ENCODE measurements around the gene UGT2B28.
"Not testable (repeated sequence)": the region's sequence is repeated elsewhere in the genome, so short reads cannot be mapped to it uniquely, and the experiment has no call there.

Gene UGT2B28

GRCh38 chr4:69280081-69280480 lies at the start of gene UGT2B28:
TSS of gene UGT2B28 (plus strand) at chr4:69280475. CDS start at chr4:69280501, 26 bp downstream.
- not testable (repeated sequence) for DNase-seq

DNA sequence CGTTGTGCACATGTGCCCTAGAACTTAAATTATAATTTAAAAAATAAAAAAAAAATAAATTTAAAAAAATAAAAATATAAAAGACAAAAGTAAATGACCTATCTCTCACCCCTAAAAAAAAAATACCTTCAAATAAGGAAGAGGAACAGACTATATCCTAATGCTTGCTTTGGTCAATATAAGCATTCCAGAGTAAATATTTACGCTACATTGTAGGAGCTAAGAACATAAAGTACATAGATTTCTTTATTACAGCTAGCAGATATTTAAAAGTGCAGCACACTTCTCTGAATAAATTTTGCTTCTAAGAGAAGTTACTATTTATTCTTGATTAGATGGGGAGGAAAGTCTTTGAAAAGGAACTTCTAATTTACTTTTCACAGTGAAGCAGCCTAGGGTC lies 41.2 kb upstream of the UGT2B28 start:
- DNase-seq: no peak

- DNase-seq: no peak
These were observed 40.6 kb upstream of the UGT2B28 start for GRCh38 chr4:69239557-69240168.

- DNase-seq: not testable (repeated sequence)
These were observed 39.5 kb upstream of the UGT2B28 start for GRCh38 chr4:69240787-69241186.

DNA sequence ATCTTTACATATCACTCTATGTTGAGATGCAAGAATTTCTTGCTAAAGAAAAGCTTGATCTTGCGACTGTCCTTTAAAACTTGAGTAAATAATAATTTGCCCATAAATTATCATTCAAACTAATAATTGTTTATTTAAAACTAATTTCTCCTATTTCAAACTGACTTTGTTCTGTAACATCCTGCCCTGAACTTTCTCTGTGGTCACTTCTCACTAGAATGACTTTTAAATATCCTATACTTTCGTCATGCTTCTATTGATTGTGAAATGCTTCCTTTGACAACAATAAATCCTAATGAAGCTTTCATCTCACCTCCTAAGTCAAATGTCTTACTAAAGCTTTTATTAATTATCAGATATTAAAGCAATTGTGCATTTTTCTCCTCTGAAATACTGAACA lies 38.5 kb upstream of the UGT2B28 start:
- DNase-seq: not testable (repeated sequence)

DNA sequence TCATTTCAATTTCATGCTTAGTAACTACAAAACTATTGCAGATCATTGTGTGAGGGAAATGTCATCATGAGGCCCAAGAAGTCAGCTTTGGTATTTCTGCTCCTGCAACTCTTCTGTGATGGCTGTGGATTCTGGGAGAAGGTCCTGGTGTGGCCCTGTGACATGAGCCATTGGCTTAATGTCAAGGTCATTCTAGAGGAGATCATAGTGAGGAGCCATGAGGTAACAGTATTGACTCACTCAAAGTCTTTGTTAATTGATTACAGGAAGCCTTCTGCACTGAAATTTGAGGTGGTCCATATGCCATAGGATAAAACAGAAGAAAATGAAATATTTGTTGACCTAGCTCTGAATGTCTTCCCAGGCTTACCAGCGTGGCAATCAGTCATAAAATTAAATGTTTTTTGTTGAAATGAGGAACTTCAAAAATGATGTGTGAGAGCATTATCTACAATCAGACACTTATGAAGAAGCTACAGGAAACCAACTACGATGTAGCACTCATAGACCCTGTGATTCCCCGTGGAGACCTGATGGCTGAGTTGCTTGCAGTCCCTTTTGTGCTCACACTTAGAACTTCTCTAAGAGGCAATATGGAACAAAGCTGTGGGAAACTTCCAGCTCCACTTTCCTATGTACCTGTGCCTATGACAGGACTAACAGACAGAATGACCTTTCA lies 37.6 kb upstream of the UGT2B28 start:
- not testable (repeated sequence) for DNase-seq

DNA sequence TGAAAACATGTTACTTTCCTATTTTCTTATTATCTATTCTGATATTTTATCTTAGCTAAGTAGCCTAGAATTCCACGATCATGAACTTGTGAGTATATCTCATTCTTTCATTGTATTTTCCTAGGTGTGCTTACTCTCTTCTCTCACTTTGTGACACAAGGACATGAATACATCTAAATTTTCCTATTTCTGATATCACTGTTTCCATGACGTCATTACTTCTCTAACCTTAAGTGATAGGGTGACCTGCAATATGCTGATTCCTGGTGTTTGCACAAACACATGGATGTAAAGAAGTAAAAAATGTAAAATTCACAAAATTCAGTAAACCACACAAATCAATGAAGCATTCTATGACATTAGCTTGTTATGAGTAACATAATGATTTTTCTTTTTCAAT lies 29.4 kb upstream of the UGT2B28 start:
- not testable (repeated sequence) for DNase-seq

GRCh38 chr4:69253147-69253772 lies 27.0 kb upstream of the UGT2B28 start:
- DNase-seq: not testable (repeated sequence)

DNA sequence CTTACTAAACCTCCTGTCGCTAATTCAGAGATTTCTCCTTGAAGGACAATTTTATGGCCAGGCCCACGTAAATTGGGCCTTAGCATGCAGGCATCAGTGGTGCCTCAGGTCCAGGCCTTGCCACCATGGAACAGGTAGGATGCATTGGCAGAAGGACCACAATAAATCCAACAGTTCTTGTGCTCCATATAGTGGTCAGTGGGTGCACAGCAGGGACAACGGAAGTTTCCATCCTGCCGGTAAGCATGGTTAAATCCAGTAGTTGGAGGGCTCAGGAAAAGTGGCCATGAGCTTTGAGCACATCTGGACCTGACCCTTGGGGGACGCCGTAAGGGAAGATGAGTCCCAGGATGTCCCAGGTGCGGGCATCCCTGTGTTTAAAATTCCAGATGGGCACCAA lies 11.7 kb upstream of the UGT2B28 start:
- DNase-seq: not testable (repeated sequence)

DNA sequence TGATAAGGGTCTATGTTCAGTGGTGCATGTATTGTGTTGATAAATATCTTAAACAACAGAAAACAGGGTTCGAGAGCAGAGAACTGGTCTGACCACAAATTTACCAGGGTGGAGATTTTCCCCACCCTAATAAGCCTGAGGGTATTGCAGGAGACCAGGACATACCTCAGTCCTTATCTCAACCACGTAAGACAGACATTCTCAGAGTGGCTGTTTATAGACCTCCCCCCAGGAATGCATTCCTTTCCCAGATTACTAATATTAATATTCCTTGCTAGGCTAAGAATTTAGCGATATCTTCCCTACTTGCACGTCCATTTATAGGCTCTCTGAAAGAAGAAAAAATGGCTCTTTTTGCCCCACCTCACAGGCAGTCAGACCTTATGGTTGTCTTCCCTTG lies 16.1 kb downstream of the UGT2B28 start:
- not testable (repeated sequence) for DNase-seq

DNA sequence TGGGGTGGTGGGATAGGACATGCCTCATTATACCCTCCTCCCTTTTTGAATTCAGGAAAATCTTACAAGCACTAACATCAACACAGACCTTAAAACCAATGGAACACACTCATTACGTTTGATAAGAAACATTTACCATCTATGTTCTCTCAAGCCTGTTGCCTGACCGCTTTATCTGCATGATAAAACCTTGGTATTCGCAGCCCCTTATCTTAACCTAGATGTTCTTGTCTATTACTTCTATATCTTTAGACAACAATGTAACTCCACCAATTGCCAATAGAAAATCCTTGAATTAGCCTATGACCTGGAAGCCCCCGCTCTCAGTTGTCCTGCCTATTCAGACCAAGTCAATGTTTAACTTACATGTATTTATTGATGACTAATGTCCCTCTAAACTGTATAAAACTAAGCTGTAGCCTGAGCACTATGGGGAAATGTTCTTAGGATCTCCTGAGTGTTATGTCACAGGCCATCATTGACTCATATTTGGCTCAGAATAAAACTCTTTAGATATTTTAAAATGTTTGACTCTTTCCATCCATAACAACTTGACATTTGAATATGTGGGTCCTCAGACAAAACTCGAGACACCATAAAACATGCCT lies 28.3 kb downstream of the UGT2B28 start:
- DNase-seq: not testable (repeated sequence)

DNA sequence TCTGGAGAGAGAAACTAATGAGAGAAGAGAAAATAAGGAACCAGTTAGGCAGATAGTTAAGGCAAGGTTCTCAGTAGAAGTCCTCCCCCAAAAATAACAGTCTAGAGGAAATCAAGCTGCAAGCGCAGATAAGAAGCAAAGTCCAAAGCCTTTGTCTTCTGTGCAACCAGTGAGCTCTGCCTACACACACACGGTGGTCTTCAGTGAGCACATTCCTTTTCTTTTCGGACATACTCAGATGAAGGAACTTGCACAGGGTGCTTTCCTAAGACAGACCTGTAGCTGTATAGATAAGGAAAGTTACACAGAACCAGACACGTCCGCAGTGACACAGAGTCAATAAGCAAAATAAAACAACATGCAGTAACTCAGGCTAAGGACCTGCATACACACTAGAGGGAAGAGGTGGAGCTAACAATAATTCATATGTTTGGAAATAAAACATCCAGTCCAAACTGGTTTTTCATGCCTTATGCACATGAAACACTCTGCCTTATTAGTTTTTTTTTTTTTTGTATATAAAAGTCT lies 29.3 kb downstream of the UGT2B28 start:
- DNase-seq: not testable (repeated sequence)

- not testable (repeated sequence) for DNase-seq
These were observed 30.0 kb downstream of the UGT2B28 start for GRCh38 chr4:69310262-69310661.

DNA sequence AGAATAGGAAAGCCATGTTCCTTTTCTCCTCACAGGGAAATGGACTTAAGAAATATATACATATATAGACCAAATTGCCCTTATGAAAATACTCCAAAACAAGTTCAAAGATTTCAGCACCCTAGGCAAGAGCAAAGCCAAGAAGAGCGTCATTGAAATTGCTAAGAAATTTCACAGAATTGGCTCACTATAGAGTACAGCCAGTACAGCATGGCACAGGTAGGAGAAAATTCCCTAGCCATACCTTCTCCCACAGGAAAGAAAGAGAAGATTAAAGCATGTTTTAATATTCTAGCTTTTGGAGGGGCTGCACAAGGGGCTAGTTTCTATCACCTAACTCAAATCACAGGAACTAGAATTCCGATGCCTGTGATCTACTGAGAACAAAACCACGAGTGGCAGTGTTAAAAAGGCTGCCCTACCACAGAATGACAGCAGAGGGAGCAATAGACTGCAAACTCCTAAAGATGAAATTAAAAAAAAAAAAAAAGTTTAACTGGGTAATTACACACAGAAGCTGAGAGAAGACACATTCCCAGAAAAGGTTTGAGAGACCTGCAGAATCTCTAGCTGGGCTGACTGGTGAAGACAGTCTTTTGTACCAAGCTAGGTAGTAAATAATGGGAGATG lies 37.5 kb downstream of the UGT2B28 start:
- peak; percentile 6 for DNase-seq

GRCh38 chr4:69321153-69321729 lies 41.0 kb downstream of the UGT2B28 start:
- DNase-seq: peak; percentile 47

- no peak for DNase-seq
These were observed 41.8 kb downstream of the UGT2B28 start for GRCh38 chr4:69322055-69322454.

DNA sequence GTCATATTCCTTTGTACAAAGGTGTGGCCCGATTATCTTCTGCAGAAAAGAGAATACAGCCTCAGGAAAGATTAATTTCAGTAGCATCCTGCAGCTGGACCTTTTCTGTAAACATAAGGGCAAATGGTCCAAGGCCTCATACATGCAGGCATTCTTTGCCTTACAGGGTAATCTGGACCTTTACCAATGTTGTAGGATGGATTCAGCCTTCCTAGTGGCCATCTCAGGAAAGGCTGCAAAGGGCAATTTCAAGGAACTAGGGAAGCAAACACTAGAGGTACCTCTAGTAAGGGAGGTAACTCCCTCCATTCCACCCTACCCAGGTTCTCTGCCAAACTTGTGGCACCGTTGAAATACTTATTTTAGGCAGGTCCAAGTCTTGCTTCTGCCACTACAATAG lies 43.0 kb downstream of the UGT2B28 start:
- no peak for DNase-seq

GRCh38 chr4:69330345-69331047 lies 50.2 kb downstream of the UGT2B28 start:
- no peak for DNase-seq

DNA sequence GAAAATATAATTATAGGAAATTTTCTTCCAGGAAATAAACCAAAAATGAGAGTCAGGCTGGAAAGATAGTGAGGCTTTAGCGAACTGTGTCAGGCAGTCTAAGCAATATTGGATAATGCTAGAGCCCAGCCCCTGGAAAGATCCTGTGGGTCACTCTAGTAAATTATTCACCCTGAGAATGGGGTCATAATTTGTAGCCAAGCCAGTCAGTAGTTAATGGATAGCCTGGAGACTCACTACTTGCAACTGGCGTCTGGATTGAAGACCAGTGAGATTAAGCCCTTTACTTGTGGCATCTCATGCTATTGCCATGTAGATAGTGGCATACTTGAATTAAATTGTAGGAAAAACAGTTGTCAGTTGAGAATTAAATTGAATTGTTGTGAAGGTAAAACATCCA lies 51.0 kb downstream of the UGT2B28 start:
- DNase-seq: not testable (repeated sequence)

DNA sequence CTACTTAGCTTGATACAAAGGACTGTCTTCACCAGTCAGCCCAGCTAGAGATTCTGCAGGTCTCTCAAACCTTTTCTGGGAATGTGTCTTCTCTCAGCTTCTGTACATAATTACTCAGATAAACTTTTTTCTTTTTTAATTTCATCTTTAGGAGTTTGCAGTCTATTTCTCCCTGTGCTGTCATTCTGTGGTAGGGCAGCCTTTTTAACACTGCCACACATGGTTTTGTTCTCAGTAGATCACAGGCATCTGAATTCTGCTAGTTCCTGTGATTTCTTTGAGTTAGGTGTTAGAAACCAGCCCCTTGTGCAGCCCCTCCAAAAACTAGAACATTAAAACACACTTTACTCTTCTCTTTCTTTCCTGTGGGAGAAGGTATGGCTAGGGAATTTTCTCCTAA lies 55.2 kb downstream of the UGT2B28 start:
- not testable (repeated sequence) for DNase-seq

- DNase-seq: not testable (repeated sequence)
These were observed 62.8 kb downstream of the UGT2B28 start for GRCh38 chr4:69343114-69343513.
